DMS153 treated with DMSO at 0.1 percent for 48 hours (cell line): ENCODE measurements around the gene WDR1.

Source experiments
- DNase-seq: peaks from one replicate; lab custom pipeline; 2025; ENCODE audit not compliant: unreplicated experiment; lab: John Stamatoyannopoulos, UW

Gene WDR1

DNA sequence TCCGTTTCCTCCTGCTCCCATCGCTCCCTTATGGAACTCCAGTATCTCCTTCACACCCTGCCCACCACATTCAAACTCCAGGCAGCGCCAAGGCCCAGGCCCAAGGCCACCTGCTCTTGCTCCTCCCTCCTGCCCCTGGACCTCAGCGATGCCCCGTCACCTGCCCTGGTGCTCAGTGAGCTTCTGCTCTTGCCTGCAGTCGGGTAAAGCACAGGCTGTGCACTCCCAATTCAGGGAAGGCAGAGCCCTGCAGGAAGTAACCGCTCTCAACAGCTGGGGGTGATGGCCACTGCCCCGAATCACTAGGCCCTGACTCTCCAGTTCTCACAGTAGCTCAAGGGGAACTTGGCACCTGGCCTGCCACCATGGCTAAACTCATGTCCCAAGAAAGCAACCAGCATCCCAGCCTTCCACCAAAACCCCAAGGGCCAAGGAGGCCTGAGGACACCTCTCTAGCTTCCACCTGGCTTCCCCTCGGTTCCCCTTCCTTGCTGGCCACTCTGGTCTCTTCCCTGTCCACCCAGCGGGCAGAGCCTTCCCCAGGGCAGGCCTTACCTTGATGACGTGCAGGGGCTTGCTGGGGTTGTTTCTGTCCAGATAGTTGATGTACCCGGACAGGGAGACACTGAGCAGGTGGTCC, 29.3 kb downstream of the WDR1 start:
- no peak for DNase-seq

DNA sequence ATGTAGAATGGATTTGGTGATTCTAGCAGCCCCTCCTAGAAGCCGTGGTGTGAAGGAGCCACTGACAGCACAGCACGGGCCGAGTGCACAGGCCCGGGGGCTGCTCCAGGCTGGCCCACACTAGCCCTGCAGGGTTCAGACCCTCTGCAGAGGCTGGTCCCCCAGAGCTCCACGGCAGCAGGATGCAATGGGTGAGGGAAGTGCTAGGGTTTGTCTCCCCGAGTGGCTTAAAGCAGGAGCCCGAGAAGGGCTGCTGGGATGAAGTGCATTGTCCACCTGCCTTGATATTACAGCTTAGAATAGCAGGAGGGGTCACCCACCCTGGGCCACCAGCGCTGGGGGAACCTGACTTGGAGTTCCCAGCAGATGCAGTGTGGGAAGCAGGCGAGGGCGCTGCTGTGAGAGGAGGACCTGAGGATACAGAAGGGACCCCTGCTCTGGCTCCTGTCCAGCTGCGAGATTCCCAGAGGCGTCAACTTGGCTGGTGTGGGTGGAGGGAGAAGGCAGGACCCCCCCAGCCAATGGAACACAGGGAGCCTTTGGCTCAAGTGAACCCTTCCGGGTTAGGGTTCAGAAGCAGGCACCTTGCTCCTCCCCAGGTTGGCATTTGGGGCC, 30.0 kb downstream of the WDR1 start:
- no peak for DNase-seq

DNA sequence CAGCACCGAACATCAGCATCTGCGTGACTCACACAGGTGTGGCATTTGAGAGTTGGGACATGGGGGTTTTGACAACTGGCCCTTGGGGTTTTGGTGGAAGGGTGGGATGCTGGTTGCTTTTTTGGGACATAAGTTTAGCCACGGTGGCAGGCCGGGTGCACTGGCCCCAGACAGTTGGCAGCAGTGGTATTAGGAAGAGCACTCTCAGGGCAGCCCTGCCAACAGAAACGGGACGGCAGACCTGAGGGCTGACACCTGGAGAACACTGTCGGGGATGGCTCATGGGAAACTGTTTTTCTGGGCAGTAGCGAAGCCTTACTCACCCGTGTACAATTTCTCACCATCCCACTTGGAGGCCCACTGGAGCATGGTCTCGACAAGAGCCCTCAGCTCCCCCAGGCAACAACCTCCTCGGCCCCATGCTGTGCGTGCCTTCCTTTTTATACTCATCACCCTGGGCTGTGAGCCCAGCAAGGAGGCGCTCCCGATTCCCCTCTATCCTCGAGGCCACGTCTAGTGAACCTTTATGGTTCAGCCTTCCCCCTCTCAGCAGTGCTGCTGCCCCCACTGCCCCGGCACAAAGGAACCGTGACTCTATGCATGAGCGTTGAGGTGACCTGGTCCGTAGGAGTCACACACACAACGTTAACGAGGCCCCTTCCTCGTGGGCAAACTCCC, 30.6 kb downstream of the WDR1 start:
- DNase-seq: no peak

DNA sequence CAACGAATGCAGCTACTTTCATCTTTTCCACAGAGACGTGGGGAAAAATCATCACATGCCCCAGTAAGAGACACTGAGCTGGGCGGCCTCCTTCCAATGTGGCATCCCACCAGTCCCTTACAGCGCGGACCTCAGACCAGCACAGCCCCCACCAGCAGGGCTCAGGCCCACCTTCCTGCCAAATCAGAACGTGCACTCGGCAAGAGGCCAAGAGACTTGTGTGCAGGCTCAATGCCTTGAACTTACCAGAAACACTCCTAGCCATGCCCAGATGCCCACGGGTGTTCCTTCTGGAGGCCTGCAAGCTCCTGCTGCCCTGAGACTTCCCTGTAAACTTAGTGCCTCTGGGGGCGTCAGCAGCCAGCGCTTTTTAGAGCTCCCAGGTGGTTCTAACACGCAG, 31.2 kb downstream of the WDR1 start:
- DNase-seq: no peak

DNA sequence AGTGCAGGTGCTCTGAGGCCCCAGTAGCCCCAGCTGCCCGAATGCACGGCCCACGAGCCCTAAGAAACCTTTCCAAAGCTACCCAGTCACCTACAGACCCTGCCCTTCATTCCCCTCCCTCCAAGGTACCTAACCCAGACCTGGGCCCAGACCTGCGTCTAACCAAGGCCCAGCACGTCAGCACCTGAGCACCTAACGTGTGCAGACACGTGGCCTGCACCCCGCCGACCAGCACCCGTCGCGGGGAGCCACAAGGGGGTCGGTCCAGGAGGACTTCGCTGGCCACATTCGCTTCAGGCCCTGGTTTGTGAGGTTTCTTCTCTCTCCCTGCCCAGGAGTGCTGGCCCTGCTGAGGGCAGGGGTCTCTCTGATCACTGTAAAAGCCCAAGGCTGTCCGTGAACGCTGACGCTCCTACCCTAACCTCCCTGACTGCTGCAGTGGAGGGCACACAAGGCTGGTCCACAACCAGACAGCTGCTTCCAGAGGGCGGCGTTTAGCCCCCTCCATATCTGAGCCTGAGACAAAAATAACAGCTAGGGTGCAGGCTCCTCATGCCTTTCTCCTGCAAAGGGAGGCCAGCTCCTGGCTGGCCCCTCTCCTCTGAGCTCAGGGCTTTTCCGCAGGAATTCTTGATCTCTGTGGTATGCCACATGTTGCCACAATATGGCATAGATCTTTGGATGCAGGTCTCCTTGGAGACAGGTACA, 31.8 kb downstream of the WDR1 start:
- no peak for DNase-seq

DNA sequence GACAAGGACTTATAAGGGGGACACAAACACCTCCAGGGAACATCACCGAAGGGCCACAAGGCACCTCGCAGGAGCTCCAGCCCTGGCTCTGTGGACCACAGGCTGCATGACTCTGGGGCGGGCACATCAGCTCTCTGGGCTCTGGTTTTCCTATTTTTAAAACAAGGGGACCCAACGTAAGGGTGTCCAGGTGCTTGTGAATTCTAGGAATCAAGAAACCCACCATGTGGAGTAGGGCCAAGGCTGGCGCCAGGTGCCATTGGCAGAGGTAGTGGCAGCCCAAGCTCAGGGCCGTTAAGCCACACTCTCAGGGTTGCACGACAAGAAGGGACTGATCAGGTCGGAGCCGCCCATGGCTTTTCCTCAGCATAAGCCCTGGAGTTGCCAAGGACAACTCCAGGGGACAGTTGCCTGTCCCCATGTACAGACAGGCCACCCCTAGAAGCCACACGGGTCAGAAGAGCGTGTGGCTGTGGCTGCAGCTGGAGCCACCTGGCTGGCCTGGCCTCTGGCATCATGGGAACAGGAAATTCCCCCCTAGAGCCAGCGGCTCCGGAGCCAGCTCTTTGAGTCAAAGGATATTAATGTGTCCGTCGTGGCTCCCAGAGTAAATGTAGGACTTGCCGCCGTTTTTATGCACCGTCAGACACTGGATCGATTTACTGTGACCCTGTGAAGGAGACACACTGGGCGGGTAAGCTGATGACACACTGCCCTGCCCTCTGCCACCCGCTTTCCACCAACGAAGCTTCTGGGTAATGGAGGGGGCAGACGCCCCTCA, 32.5 kb downstream of the WDR1 start:
- no peak for DNase-seq

DNA sequence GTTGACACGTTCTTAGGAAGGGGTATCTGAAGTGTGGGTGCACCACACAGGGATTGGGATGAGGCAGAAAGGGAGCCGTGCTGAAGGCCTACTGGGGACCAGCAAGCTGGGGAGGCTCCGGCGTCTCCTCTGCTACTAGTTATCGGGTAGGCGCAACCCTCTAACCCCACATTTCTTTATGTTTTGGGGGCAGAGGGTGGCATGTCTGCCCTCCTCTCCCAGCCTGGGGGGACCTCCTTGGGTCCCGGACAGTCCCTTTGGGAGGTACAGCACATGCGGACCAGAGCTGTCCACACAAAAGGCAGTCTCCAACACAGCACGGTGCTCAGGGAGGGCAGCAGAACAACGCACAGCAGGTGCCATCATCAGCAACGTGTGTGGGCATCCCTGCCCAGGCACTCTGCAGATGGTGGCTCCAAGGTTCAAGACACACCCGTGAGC, 33.2 kb downstream of the WDR1 start:
- DNase-seq: no peak

DNA sequence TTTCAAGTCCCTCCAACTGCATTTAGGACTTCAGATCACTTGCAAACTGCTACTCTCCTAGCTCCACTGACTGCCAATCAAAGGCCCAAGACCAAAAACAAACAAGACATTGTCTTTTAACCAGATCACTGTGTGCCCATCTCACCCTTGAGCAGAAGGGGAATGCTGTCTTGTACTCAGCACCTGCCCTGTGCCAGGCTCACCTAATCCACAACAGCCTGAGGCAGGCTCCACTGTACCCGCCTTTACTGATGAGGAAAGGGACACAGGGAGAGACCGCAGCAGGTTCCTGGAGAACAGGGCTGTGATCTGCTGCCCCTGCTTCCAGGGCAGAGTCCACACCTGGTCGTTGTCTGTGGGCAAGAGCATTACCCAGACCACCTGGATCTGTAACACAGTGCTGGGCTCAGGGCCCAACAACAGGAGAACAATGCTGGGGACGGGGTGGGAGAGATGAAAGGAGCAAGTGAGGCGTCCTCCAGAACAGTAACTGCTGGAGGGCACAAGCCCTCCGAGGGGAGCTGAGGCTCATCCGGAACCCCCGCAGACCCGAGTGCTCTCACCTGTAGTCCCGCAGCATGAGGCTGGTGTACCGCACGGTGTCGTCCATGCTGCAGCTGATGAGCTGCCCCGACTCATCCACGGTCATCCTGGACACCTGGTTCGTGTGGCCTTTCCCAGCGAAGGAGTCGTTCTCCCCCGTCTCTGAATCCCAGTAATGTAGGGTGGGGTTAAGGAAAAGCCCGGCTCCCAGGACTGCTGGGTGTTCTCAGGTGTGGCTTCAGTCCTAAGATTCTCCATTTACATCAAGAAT, 33.9 kb downstream of the WDR1 start:
- DNase-seq: no peak

DNA sequence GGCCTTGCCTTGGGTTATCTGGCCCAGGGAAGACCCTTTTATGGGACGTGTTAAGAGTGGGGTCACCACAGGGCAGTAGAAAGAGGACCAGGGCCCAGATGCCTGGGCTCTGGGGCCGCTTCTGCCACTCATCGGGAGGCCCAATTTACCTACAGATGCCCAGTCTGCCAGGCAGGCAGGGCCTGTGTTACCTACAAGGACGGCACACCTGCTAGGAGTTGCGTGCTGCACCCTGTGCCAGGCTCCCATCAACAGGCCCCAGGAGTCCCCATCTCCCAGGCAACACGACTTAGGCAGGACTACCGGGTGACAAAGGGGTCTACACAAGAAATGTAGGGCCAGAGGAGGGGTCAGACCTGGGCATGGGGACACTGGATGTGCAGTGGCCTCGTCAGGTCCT, 34.6 kb downstream of the WDR1 start:
- DNase-seq: no peak

DNA sequence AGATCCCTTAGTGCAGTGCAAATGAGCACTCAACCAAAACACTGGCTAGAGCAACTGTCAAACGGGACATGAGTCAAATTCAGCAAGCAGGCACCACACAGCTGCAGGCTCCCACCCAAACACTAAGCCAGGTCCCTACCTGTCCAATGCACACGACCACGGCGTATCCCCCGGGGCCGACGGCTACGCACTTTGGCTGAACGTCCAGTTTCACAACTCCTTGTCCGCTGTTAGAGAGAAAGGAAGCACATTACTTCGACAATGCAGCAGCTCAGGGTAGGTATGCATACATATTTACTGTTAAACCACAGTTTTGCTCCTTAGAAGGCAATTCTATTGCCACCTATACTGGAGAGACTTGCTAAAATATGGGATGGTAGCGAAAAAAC, 35.4 kb downstream of the WDR1 start:
- no peak for DNase-seq

DNA sequence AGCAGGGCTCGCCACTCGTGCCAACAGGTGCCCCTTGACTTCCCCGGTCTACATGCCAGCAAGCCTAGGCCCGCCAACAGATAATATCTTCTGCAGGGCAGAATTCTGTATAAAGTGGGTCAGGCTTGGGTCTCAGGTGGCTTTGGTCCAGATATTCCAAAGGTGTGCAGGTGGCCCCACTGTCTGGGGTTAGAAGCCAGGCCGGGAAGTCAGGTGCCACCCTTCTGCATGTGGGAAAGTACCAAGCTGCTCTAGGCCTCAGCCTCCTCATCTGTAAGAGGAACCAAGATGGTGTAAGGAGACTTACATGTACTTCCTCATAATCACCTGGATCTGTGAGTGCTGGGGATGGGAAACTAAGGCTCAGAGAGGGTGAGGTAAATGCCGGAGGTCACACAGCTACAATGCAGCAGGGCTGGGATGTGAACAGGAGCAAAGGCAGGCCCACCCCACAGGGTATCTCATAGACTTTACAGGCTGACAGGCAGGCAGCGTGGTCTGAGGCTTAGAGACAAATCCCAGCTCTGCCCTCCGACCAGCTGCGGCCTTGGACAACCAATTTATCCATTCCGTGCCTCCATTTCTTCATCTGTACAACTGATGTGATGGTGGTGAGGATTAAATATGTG, 35.9 kb downstream of the WDR1 start:
- no peak for DNase-seq

DNA sequence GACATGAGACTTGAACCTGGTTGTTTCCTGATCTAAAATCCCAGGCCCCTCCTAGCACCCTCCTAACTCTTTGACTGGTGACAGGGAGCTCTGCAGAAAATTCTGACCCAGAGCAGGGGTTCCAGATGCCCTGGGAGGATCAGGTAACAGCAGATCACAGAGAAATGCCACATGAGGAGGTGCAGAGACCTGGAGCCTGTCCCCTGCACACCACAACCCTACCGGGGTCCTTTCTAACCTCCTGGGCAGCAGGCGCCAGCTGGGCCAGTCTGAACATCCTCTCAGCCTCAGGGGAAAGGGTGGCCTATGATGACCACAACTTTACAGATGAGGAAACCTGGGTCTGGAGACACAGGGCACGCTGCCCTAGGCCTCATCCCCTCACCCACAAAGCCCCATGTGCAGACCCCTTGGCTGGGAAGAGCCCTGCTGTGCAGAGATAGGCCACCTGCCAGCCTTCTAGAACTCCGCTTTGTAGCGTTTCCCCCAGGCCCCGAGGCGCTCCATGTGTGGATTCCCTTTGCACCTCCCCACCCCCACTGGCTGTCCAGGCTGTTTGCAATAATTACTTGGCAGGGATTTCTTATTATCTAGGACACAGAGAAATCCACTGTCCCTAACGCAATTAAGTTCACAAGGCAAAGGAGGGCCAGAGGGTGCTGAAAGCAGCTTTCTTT, 36.5 kb downstream of the WDR1 start:
- DNase-seq: no peak

DNA sequence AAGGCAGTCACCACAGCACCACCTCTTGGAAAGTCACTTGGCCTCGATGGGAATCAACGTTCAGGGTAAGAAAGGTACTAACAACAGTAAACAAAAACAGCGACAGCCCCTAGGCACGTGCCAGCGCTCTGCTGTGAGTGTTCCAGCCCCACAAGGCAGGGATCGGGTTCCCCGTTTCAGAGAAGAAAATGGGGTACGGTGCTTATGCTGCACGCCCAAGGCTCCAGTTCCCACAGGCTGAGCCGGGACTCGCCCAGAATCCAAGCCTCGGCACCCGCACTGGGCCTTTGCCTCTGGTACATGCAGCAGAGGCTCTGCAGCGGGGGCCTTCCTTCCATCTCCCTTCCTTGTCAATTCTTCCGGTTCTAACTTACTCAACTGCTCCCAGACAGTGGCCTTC, 37.3 kb downstream of the WDR1 start:
- no peak for DNase-seq

DNA sequence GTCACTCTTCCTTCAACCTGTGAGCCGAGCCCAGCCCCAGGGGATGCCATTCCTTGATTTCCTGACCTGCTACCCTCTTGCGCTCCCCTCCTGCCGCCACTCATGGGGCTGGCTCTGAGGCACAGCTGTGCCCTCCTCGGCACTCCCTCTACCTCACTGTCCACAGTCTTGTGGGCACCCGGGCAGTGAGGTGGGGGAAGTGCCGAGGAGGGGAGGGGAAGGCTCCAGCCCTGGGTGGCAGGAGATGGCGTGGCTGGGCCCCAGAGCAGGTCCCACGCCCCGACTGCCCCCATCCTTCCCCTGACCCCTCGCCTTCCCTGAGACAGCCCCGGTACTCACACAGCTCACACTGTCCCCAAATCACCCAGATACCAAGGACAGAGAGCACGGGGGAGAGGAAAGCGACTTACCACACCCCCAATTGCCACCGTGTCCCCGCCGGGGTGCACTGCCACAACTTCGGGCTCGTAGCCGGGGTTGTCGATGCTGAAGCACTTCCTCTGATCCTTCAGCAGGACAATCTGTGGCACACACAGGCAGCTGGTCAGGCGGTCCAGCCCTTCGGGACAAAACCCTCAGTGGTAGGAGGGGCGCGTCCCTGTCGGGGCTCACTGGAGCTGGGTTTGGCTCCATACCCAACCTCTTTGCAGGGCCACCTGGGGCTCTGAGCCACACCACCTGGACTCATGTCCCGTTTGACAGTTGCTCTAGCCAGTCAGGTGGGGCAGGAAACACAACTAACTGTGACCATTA, 37.9 kb downstream of the WDR1 start:
- DNase-seq: no peak

DNA sequence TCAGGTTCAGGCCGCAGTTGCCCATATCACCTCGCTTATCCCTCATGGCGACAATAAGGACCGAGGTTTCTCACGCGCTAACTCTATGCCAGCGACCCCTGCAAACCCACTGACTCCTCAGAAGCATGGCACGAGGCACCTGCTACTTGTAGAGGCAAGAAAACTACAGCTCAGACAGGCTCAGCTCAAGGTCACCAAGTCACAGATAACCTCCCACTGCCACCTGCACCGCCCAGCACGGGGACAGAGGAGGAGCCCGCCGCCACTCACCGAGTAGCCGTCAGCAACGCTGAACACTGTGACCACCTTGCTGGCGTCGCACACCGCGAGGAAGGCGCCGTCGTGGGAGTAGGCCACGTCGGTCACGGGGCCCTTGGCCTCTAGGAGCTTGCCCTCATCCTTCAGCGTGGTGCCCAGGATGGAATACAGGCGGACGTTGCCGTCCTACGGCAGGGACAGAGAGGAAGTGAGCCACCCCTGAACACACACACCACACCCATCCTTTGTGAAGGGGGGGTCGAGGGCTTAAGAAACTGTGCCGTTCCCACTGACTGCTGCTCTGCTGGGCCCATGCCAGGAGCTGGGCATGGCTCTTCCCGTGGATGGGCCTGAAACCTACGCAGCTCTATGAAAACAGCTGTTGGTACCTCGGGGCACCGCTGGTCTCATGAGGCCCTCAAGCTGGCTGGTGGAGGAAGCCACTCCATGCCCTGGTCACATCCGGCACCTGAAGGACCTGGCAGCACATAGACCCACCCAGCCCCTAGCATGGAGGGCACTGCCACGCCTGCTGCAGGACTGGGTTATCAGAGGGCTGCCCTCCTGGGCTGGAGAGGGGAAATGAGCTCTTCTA, 38.9 kb downstream of the WDR1 start:
- DNase-seq: no peak

DNA sequence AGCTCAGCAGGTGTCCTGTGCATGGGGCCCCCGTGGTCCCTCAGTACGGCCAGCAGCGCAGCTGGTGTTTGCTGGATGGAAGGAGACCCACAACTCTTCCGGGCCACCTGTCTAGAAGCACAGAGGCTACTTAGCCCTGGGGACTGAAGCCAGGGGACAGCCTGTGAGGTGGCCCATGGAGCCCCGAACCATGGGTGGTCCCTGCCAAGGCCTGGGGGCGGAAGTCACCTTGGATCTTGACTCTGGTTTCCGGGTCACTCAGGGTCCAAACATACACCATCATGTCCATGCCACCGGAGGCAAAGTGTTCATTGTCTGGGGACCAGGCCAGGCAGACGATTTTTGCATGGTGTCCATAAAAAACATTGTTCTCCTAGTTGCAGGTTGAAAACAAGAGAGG, 39.5 kb downstream of the WDR1 start:
- DNase-seq: no peak

DNA sequence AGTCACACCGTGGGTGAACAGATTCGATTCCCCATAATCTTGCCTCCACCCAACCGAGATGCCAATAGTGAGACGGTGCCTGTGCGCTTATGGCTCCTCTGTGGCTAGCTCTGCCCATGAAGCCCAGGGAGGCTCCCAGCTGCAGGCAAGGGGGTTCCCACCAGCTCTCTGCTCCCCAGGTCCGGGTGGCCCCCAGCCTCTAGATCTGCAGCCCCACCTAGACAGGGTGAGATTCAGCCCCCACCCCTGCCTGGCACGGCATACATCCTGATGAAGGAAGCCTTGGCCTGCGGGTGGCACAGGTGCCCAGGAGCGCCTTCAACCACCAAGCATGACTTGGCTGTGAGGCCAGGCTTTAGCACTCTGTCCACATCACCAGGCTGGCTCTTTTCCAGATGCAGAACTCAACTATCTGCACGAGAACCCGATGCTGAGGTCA, 40.6 kb downstream of the WDR1 start:
- DNase-seq: no peak
